Hepatocyte (in vitro differentiated cells): ENCODE results near the gene EEF2KMT. TPM values are rescaled to one million over a fixed set of nuclear protein-coding genes. Genes with fewer than 3 reads are reported as not detected.
A peak's percentile ranks its signal among the peaks of the same experiment; 100 is the strongest.
"Not testable (repeated sequence)": the region's sequence is repeated elsewhere in the genome, so short reads cannot be mapped to it uniquely, and the experiment has no call there.

Experiments used
- DNase-seq: peaks from one replicate; pipeline ENCODE4 v3.0.0-alpha.2; 2016; ENCODE audit warnings: low spot score
- H2AFZ ChIP-seq: fragments of 200-600 bp; sonication (generic); 2 replicates; pipeline ENCODE4 v1.6.0; 2016; ENCODE audit warnings: antibody characterized with exemption, mild to moderate bottlenecking
- H3K27ac ChIP-seq: fragments of 200-600 bp; sonication (generic); 2 replicates; pipeline ENCODE4 v1.5.1; 2016; ENCODE audit warnings: mild to moderate bottlenecking
- H3K27me3 ChIP-seq: fragments of 200-600 bp; sonication (generic); 2 replicates; pipeline ENCODE4 v1.6.1; 2016
- H3K36me3 ChIP-seq: fragments of 200-600 bp; sonication (generic); replicated peaks from 2 replicates; pipeline ENCODE4 v1.5.1; 2016; ENCODE audit warnings: low read depth; ENCODE audit not compliant: insufficient read depth
- H3K4me1 ChIP-seq: fragments of 200-600 bp; sonication (generic); 2 replicates; pipeline ENCODE4 v1.5.1; 2016; ENCODE audit warnings: mild to moderate bottlenecking, moderate library complexity; ENCODE audit not compliant: insufficient read depth
- H3K4me2 ChIP-seq: fragments of 200-600 bp; sonication (generic); 2 replicates; pipeline ENCODE4 v1.6.0; 2016
- H3K4me3 ChIP-seq: fragments of 200-600 bp; sonication (generic); 2 replicates; pipeline ENCODE4 v1.5.1; 2016; ENCODE audit warnings: mild to moderate bottlenecking
- H3K79me2 ChIP-seq: fragments of 200-600 bp; sonication (generic); 2 replicates; pipeline ENCODE4 v1.6.0; 2017; ENCODE audit warnings: mild to moderate bottlenecking
- H3K9me2 ChIP-seq: fragments of 200-600 bp; sonication (generic); replicated peaks from 2 replicates; pipeline ENCODE4 v1.6.0; 2017; ENCODE audit warnings: mild to moderate bottlenecking; ENCODE audit not compliant: insufficient read depth
- H3K9me3 ChIP-seq: fragments of 200-600 bp; sonication (generic); 2 replicates; pipeline ENCODE4 v1.5.1; 2016; ENCODE audit warnings: low read depth, mild to moderate bottlenecking
- H4K20me1 ChIP-seq: fragments of 200-600 bp; sonication (generic); 2 replicates; pipeline ENCODE4 v1.6.0; 2016; ENCODE audit warnings: mild to moderate bottlenecking; ENCODE audit not compliant: insufficient read depth, poor library complexity, severe bottlenecking
- WGBS: methylation state at CpG from one replicate; pipeline ENCODE4 v1.1.6; 2016; ENCODE audit warnings: low lambda C conversion rate; ENCODE audit errors: missing lambda C conversion rate; 5-methylcytosine and 5-hydroxymethylcytosine counted together
- polyA plus RNA-seq: library from polyadenylated mRNA; unstranded; fragments of >200 nt; fragmentation: Nextera tagmentation; extraction: Ambion mirVana; gene quantifications from 2 replicates; pipeline ENCODE4 v1.2.1, GENCODE V29; 2016
- total RNA-seq: library from RNA; depleted of rRNA; stranded (reverse); fragments of >200 nt; gene quantifications from 2 replicates; pipeline ENCODE4 v1.2.3, GENCODE V29; 2014

The EEF2KMT gene
- total and polyA plus RNA-seq, 2 experiments from 2014 or later: 5.8 to 16.7 TPM

- not testable (repeated sequence) for H3K9me2 ChIP-seq
- H2AFZ ChIP-seq: peak overlapping the region; percentile 84
- peak overlapping the region; percentile 96 for H3K27ac ChIP-seq
These were observed 895 bp upstream of the EEF2KMT start for GRCh38 chr16:5098221-5099159.

GRCh38 chr16:5097061-5097469 lies 530 bp downstream of the EEF2KMT start:
- DNase-seq: peak; percentile 37
- peak overlapping the region; percentile 73 for H3K27ac ChIP-seq
- not testable (repeated sequence) for H3K9me3 ChIP-seq, H4K20me1 ChIP-seq, H3K9me2 ChIP-seq, H3K79me2 ChIP-seq, H3K36me3 ChIP-seq, H3K27me3 ChIP-seq
- H3K4me3 ChIP-seq: peak overlapping the region; percentile 54
- peak overlapping the region; percentile 73 for H2AFZ ChIP-seq
- under 1% methylated on average over 13 of the region's 23 CpGs for WGBS
- H3K4me1 ChIP-seq: peaks cover 11% of the 10 kb centered on the region
- peak overlapping the region; percentile 89 for H3K4me2 ChIP-seq

More at GRCh38 chr16:5098221-5099159, 895 bp upstream of the EEF2KMT start:
- not testable (repeated sequence) for H3K9me3 ChIP-seq, H4K20me1 ChIP-seq, H3K36me3 ChIP-seq, H3K79me2 ChIP-seq, H3K27me3 ChIP-seq
- 2% methylated on average over 30 of the region's 67 CpGs for WGBS
- H3K4me3 ChIP-seq: peak overlapping the region; percentile 48
- H3K4me2 ChIP-seq: peak overlapping the region; percentile 95
- DNase-seq: peak; percentile 82
- H3K4me1 ChIP-seq: peaks cover 11% of the 10 kb centered on the region

GRCh38 chr16:5096437-5097060 lies 1.0 kb downstream of the EEF2KMT start:
- H3K9me2 ChIP-seq, H3K9me3 ChIP-seq, H3K79me2 ChIP-seq, H3K27me3 ChIP-seq, H3K36me3 ChIP-seq, H4K20me1 ChIP-seq, H2AFZ ChIP-seq, DNase-seq: not testable (repeated sequence)
- H3K4me2 ChIP-seq: peak overlapping the region; percentile 89
- peaks cover 11% of the 10 kb centered on the region for H3K4me1 ChIP-seq
- peak overlapping the region; percentile 54 for H3K4me3 ChIP-seq
- 33% methylated on average over 7 of the region's 7 CpGs for WGBS
- H3K27ac ChIP-seq: peak overlapping the region; percentile 73

GRCh38 chr16:5095145-5095830 lies 2.3 kb downstream of the EEF2KMT start:
- not testable (repeated sequence) for H3K9me2 ChIP-seq, H3K4me3 ChIP-seq, H4K20me1 ChIP-seq, H3K9me3 ChIP-seq, DNase-seq, H3K27me3 ChIP-seq, H3K36me3 ChIP-seq, H3K4me2 ChIP-seq, H3K79me2 ChIP-seq, H3K27ac ChIP-seq, H2AFZ ChIP-seq
- H3K4me1 ChIP-seq: peaks cover 11% of the 10 kb centered on the region
- 79% methylated on average over 11 of the region's 11 CpGs for WGBS

GRCh38 chr16:5093746-5094145 lies 3.8 kb downstream of the EEF2KMT start:
- H3K79me2 ChIP-seq, H4K20me1 ChIP-seq: not testable (repeated sequence)

GRCh38 chr16:5093081-5093480 lies 4.5 kb downstream of the EEF2KMT start:
- H3K4me2 ChIP-seq, H3K79me2 ChIP-seq, H3K36me3 ChIP-seq, H3K4me3 ChIP-seq, H3K4me1 ChIP-seq, H3K27ac ChIP-seq, H3K9me3 ChIP-seq, H3K27me3 ChIP-seq, DNase-seq, H4K20me1 ChIP-seq, H2AFZ ChIP-seq, H3K9me2 ChIP-seq: not testable (repeated sequence)
- 96% methylated on average over 9 of the region's 9 CpGs for WGBS

More at GRCh38 chr16:5093746-5094145, 3.8 kb downstream of the EEF2KMT start:
- H2AFZ ChIP-seq, H3K9me2 ChIP-seq, H3K27me3 ChIP-seq, DNase-seq, H3K4me3 ChIP-seq, H3K36me3 ChIP-seq, H3K27ac ChIP-seq, H3K4me2 ChIP-seq, H3K9me3 ChIP-seq, H3K4me1 ChIP-seq: not testable (repeated sequence)
- 92% methylated on average over 11 of the region's 11 CpGs for WGBS

GRCh38 chr16:5090592-5090991 lies 7.0 kb downstream of the EEF2KMT start:
- WGBS: 96% methylated on average over 9 of the region's 9 CpGs

GRCh38 chr16:5089911-5090555 lies 7.6 kb downstream of the EEF2KMT start:
- WGBS: 98% methylated on average over 22 of the region's 26 CpGs

More at GRCh38 chr16:5090592-5090991, 7.0 kb downstream of the EEF2KMT start:
- H3K27me3 ChIP-seq, H3K4me3 ChIP-seq, H3K4me2 ChIP-seq, H4K20me1 ChIP-seq, H3K4me1 ChIP-seq, H3K27ac ChIP-seq, H3K79me2 ChIP-seq, H2AFZ ChIP-seq, H3K36me3 ChIP-seq, H3K9me3 ChIP-seq, DNase-seq, H3K9me2 ChIP-seq: not testable (repeated sequence)

More at GRCh38 chr16:5089911-5090555, 7.6 kb downstream of the EEF2KMT start:
- not testable (repeated sequence) for H3K27me3 ChIP-seq, H2AFZ ChIP-seq, H3K36me3 ChIP-seq, H3K4me3 ChIP-seq, H3K79me2 ChIP-seq, H3K9me3 ChIP-seq, H3K9me2 ChIP-seq, H3K4me2 ChIP-seq, H3K4me1 ChIP-seq, H4K20me1 ChIP-seq, H3K27ac ChIP-seq, DNase-seq
